ENCODE results near the gene SLC6A12. TPM values are rescaled to one million over a fixed set of nuclear protein-coding genes. Genes with fewer than 3 reads are reported as not detected.
"Not testable (repeated sequence)": the region's sequence is repeated elsewhere in the genome, so short reads cannot be mapped to it uniquely, and the experiment has no call there.

The SLC6A12 gene
- total and polyA plus RNA-seq, 9 of the 15 experiments (the other 6 are each of a cell fraction or from before 2014, with no cell fraction given): not detected

DNA sequence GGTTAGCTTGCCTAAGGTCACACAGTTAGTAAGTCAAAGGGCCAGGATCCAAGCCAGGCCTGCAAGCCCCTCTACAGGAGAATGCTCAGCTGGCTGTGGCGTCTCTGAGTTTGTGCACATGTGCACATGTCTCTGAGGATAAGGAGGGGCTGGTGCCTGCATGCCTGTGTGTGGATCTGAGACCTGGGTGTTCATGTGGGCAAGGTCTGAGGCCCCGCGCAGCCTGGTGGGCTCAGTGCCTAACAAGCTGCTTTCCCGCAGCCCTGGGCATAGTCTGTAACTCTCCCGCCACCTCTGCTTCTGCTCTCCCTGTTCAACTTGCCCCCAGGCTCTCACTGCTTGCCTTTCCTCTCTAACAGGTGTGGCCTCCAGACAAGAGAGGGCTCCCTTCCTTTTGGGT, 4.3 kb upstream of the SLC6A12 start:
- intact Hi-C loops (cut with micrococcal nuclease) (no loop called here), in situ Hi-C loops (cut with MboI) (no loop called here)
- Histone ChIP-seq H3K27me3 (ENCODE audit: control insufficient read depth in 2 of 2, insufficient read depth in 2 of 2, low read length in 2 of 2) (peaks cover 4 to 64% of the 10 kb centered on the region in 2 experiments), H3K4me1 (replicated peaks in 1 of 2; ENCODE audit: control insufficient read depth in 2 of 2, insufficient read depth in 2 of 2, low read length in 2 of 2) (peaks cover 0 to 5% of the 10 kb centered on the region in 2 experiments; a peak in 2 of 5 replicates), H3K4me3 (no peak overlapping the region), H3K9me3 (replicated peaks; ENCODE audit: control insufficient read depth, insufficient read depth, low read depth, low read length) (no peaks in the 10 kb centered on the region), H3K79me2 (ENCODE audit: control insufficient read depth, insufficient read depth, low read length) (no peaks in the 10 kb centered on the region), H3K36me3 (ENCODE audit: control insufficient read depth, insufficient read depth, low read length) (no peaks in the 10 kb centered on the region), H3K4me2 (ENCODE audit: insufficient read depth, low read length) (no peak overlapping the region), H3K9ac (ENCODE audit: insufficient read depth in 1 of 2, low read depth in 2 of 2, low read length in 2 of 2) (no peak overlapping the region), H3K27ac (ENCODE audit: extremely low read depth, low read depth, low read length) (no peak overlapping the region), H4K20me1 (replicated peaks; ENCODE audit: control insufficient read depth, insufficient read depth, low read length) (0 out of 2 replicates have a peak, but pooled peaks cover 4% of the 10 kb centered on the region), H3K9me1 (ENCODE audit: control insufficient read depth, insufficient read depth, low read length) (no peaks in the 10 kb centered on the region), H2AFZ (ENCODE audit: low read depth, low read length) (no peak overlapping the region)
- no TSS peak for BruUV-seq (replicated peaks)
- DNase-seq (ENCODE audit: extremely low read depth in 1 of 4, low spot score in 3 of 4) (no peak), FAIRE-seq (no peak), ATAC-seq (no peak)
- TF ChIP-seq THRAP3 (IDR thresholded peaks at IDR 0.05; ENCODE audit: borderline replicate concordance) (no peak), CC2D1A (IDR thresholded peaks at IDR 0.05) (no peak), CBX5 (IDR thresholded peaks at IDR 0.05; ENCODE audit: borderline replicate concordance, low read depth) (no peak), PCBP1 (IDR thresholded peaks at IDR 0.05; ENCODE audit: low read depth, low read length, poor library complexity, severe bottlenecking) (no peak)
- TF ChIP-seq, protein P1, sequence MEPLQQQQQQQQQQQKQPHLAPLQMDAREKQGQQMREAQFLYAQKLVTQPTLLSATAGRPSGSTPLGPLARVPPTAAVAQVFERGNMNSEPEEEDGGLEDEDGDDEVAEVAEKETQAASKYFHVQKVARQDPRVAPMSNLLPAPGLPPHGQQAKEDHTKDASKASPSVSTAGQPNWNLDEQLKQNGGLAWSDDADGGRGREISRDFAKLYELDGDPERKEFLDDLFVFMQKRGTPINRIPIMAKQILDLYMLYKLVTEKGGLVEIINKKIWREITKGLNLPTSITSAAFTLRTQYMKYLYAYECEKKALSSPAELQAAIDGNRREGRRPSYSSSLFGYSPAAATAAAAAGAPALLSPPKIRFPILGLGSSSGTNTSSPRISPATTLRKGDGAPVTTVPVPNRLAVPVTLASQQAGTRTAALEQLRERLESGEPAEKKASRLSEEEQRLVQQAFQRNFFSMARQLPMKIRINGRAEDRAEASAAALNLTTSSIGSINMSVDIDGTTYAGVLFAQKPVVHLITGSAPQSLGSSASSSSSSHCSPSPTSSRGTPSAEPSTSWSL (CRISPR knock-in tag; IDR thresholded peaks at IDR 0.05; ENCODE audit: borderline replicate concordance): no peak
- 0% methylated on average over 5 of the region's 5 CpGs for WGBS (ENCODE audit: insufficient coverage, low coverage, missing lambda C conversion rate)
- POLR2A ChIA-PET: no interaction called here
- CTCF ChIA-PET (ENCODE audit: low intra/inter-chr PET ratio): no interaction called here

DNA sequence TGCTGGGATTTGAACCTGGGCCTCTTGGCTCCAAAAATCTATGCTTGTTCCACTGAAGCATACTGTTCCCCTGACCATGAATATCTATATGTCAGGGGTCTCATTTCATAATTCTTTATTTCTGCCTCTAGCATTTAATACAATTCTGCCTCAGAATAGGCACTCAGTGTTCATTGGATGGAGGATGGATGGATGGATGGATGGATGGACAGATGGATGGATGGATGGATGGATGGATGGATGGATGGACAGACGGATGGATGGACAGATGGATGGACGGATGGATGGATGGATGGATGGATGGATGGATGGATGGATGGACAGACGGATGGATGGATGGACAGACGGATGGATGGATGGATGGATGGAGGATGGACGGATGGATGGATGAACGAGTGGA, 3.1 kb upstream of the SLC6A12 start:
- peaks cover 6 to 61% of the 10 kb centered on the region in 2 experiments for H3K27me3 ChIP-seq (ENCODE audit: control insufficient read depth in 2 of 2, insufficient read depth in 2 of 2, low read length in 2 of 2)
- H3K27ac ChIP-seq (ENCODE audit: extremely low read depth, low read depth, low read length); H3K4me1 ChIP-seq (replicated peaks in 1 of 2; ENCODE audit: control insufficient read depth in 2 of 2, insufficient read depth in 2 of 2, low read length in 2 of 2); H3K9me3 ChIP-seq (replicated peaks; ENCODE audit: control insufficient read depth, insufficient read depth, low read depth, low read length); intact Hi-C loops (cut with micrococcal nuclease); BruUV-seq (replicated peaks); DNase-seq (ENCODE audit: extremely low read depth in 1 of 4, low spot score in 3 of 4); CTCF ChIA-PET (ENCODE audit: low intra/inter-chr PET ratio); H3K36me3 ChIP-seq (ENCODE audit: control insufficient read depth, insufficient read depth, low read length); H4K20me1 ChIP-seq (replicated peaks; ENCODE audit: control insufficient read depth, insufficient read depth, low read length); in situ Hi-C loops (cut with MboI); FAIRE-seq; H3K9me1 ChIP-seq (ENCODE audit: control insufficient read depth, insufficient read depth, low read length); H2AFZ ChIP-seq (ENCODE audit: low read depth, low read length); H3K4me3 ChIP-seq; H3K79me2 ChIP-seq (ENCODE audit: control insufficient read depth, insufficient read depth, low read length); POLR2A ChIA-PET; H3K4me2 ChIP-seq (ENCODE audit: insufficient read depth, low read length); ATAC-seq; H3K9ac ChIP-seq (ENCODE audit: insufficient read depth in 1 of 2, low read depth in 2 of 2, low read length in 2 of 2): not testable (repeated sequence)
- WGBS (ENCODE audit: insufficient coverage, low coverage, missing lambda C conversion rate): 3% methylated on average over 6 of the region's 6 CpGs
